CD4-positive, alpha-beta T cell treated with Interleukin-6 at 100 ng/mL for 8 hours (primary cell): ENCODE results near the gene GAD2.
"Not testable (repeated sequence)": the region's sequence is repeated elsewhere in the genome, so short reads cannot be mapped to it uniquely, and the experiment has no call there.

Experiments
- DNase-seq: peaks from one replicate; pipeline ENCODE4 v3.0.0-alpha.2; 2020; ENCODE audit warnings: mixed read lengths, low spot score

The GAD2 gene

GRCh38 chr10:26318672-26319071, 102.1 kb downstream of the GAD2 start:
- no peak for DNase-seq

GRCh38 chr10:26323219-26323618, 106.6 kb downstream of the GAD2 start:
- DNase-seq = no peak

- DNase-seq = no peak
These were observed 110.3 kb downstream of the GAD2 start for GRCh38 chr10:26326851-26327250.

- DNase-seq = no peak
These were observed 111.2 kb downstream of the GAD2 start for GRCh38 chr10:26327811-26328210.

- no peak for DNase-seq
These were observed 114.8 kb downstream of the GAD2 start for GRCh38 chr10:26331371-26331770.

DNA sequence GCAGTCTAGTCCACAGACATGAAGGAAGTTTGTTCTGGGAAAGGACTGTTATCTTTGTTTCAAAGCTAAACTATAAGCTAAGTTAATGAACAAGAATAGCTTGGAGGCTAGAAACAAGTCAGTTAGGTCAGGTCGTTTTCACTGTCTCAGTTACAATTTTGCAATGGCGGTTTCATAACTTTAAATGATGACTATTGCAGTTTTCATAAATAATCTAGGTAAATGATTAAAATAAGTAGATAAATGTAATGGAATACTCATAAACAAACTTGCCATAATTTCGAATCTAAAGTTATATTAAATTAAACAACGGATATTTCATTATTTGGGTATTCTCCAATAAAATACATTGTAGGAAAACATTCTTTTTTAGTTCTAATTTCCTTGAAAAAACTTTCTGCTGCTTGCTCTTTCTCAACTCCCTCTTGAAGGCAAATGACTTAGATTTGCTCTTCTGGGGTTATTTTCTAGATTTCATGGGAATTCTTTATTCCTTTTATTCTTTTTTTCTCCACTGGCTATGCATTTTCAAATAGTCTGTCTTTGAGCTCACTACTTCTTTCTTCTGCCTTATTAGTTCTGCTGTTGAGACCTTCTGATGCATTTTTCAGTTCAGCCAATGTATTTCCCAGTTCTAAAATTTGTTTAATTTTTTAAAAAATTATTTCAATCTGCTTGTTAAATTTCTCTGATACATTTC, 117.8 kb downstream of the GAD2 start:
- DNase-seq = no peak

- peak; percentile 66 for DNase-seq
These were observed 118.5 kb downstream of the GAD2 start for GRCh38 chr10:26334932-26335573.

DNA sequence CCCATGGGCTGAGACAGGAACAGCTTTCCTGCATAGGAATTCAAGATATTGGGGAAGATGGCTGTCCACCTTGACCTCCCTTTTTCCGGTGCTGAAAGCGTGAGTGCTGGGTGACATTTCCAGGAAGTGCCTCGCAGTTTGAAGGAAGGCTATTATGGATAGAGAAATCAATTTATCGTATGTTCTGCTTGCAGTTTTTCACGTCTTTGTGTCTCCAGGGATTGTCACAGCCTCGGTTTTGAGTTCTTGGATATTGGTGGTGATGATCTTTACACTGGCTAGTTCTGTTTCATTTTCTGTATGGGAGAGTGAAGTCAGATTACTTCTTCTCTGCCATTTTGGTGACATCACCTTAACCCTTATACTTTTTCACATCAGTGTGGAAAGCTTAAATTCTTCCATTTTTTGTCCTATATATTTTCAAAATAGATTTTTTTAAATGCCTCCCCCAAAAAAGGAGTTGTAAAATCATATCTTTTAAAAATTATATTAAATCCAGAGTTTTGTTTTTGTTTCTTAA, 119.1 kb downstream of the GAD2 start:
- DNase-seq = peak; percentile 3

- no peak for DNase-seq
These were observed 120.4 kb downstream of the GAD2 start for GRCh38 chr10:26336979-26337378.

DNA sequence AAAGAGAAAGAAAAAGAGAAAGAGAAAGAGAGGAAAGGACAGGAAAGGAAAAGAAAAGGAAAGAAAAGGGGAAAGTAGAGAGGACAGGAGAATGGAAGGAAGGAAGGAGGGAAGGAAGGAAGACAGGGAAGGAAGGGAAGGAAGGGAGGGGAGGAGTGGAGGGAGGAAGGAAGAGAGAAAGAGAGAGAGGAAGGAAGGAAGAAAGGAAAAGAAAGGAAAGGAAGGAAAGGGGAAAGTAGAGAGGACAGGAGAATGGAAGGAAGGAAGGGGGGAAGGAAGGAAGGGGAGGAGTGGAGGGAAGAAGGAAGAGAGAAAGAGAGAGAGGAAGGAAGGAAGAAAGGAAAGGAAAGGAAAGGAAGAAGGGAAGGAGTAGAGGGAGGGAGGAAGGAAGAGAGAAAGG, 125.1 kb downstream of the GAD2 start:
- DNase-seq = no peak

GRCh38 chr10:26348821-26349417, 132.3 kb downstream of the GAD2 start:
- not testable (repeated sequence) for DNase-seq
